ENCODE measurements around the gene CC2D2A. TPM values are rescaled to one million over a fixed set of nuclear protein-coding genes. Genes with fewer than 3 reads are reported as not detected.

The CC2D2A gene
- total RNA-seq, 3 donors from 2014 or later = 10.7 to 22.9 (median 14.9) TPM

GRCh38 chr4:15466596-15466995, 3.1 kb upstream of the CC2D2A start:
- Histone ChIP-seq H3K9me3 (no peaks in the 10 kb centered on the region), H3K27me3 (no peaks in the 10 kb centered on the region), H3K27ac (no peak overlapping the region), H3K4me1 (no peaks in the 10 kb centered on the region), H3K36me3 (no peaks in the 10 kb centered on the region), H3K4me3 (no peak overlapping the region)
- DNase-seq (ENCODE audit: low spot score in 2 of 2) = no peak
- intact Hi-C loops (cut with DNase I; ENCODE audit: low total_unique reads) = no loop called here
- TF ChIP-seq POLR2A (IDR thresholded peaks at IDR 0.05) = no peak
- no peak for TF ChIP-seq POLR2AphosphoS5 (IDR thresholded peaks at IDR 0.05)
- TF ChIP-seq CTCF (IDR thresholded peaks at IDR 0.05) = no peak

- intact Hi-C loops (cut with DNase I; ENCODE audit: low total_unique reads) = no loop called here
- H3K4me1 ChIP-seq = no peaks in the 10 kb centered on the region
Measured at GRCh38 chr4:15470128-15470475, 420 bp downstream of the CC2D2A start.

GRCh38 chr4:15476396-15476795, 6.7 kb downstream of the CC2D2A start:
- no peaks in the 10 kb centered on the region for H3K36me3 ChIP-seq
- TF ChIP-seq POLR2A (IDR thresholded peaks at IDR 0.05) (no peak), CTCF (IDR thresholded peaks at IDR 0.05) (no peak), POLR2AphosphoS5 (IDR thresholded peaks at IDR 0.05) (no peak)
- H3K9me3 ChIP-seq = no peaks in the 10 kb centered on the region
- intact Hi-C loops (cut with DNase I; ENCODE audit: low total_unique reads) = no loop called here
- H3K4me1 ChIP-seq = no peaks in the 10 kb centered on the region
- H3K4me3 ChIP-seq = no peak overlapping the region
- H3K27me3 ChIP-seq = no peaks in the 10 kb centered on the region
- no peak for DNase-seq (ENCODE audit: low spot score in 2 of 2)
- no peak overlapping the region for H3K27ac ChIP-seq

More at GRCh38 chr4:15470128-15470475, 420 bp downstream of the CC2D2A start:
- Histone ChIP-seq H3K9me3 (no peaks in the 10 kb centered on the region), H3K27ac (peak overlapping the region; percentile 20 to 38), H3K27me3 (no peaks in the 10 kb centered on the region), H3K4me3 (peak overlapping the region; percentile 51 to 66 (median 55)), H3K36me3 (no peaks in the 10 kb centered on the region)
- TF ChIP-seq CTCF (IDR thresholded peaks at IDR 0.05) = no peak
- no peak for TF ChIP-seq POLR2AphosphoS5 (IDR thresholded peaks at IDR 0.05)
- no peak for TF ChIP-seq POLR2A (IDR thresholded peaks at IDR 0.05)
- DNase-seq (ENCODE audit: low spot score in 2 of 2) = no peak

GRCh38 chr4:15478724-15479088, 9.0 kb downstream of the CC2D2A start:
- no peak overlapping the region for H3K27ac ChIP-seq
- H3K27me3 ChIP-seq = no peaks in the 10 kb centered on the region
- H3K4me1 ChIP-seq = no peaks in the 10 kb centered on the region
- H3K9me3 ChIP-seq = no peaks in the 10 kb centered on the region
- intact Hi-C loops (cut with DNase I; ENCODE audit: low total_unique reads) = no loop called here
- no peaks in the 10 kb centered on the region for H3K36me3 ChIP-seq
- DNase-seq (ENCODE audit: low spot score in 2 of 2) = no peak
- H3K4me3 ChIP-seq = peak overlapping the region in 1 of 3 donors; percentile 50
- TF ChIP-seq POLR2AphosphoS5 (IDR thresholded peaks at IDR 0.05) = no peak
- no peak for TF ChIP-seq POLR2A (IDR thresholded peaks at IDR 0.05)
- no peak for TF ChIP-seq CTCF (IDR thresholded peaks at IDR 0.05)

- Histone ChIP-seq H3K36me3 (no peaks in the 10 kb centered on the region), H3K4me3 (peak overlapping the region; percentile 34 to 58 (median 50)), H3K4me1 (no peaks in the 10 kb centered on the region), H3K27me3 (no peaks in the 10 kb centered on the region), H3K9me3 (no peaks in the 10 kb centered on the region), H3K27ac (peak overlapping the region; percentile 56 to 94)
- intact Hi-C loops (cut with DNase I; ENCODE audit: low total_unique reads) = no loop called here
- DNase-seq (ENCODE audit: low spot score in 2 of 2) = peak in 1 of 2 donors; percentile 25
- TF ChIP-seq POLR2AphosphoS5 (IDR thresholded peaks at IDR 0.05) (peak in 1 of 3 donors; percentile 60), POLR2A (IDR thresholded peaks at IDR 0.05) (no peak), CTCF (IDR thresholded peaks at IDR 0.05) (peak in 2 of 3 donors; percentile 61 to 63)
Measured at GRCh38 chr4:15479089-15479912, 9.6 kb downstream of the CC2D2A start.
